Erythroblast (primary cell): ENCODE measurements around the gene AUTS2.

Experiments
- DNase-seq, 2 experiments: peaks; one replicate each; lab custom pipeline; 2025; lab: John Stamatoyannopoulos, UW
- GATA1 ChIP-seq: IDR thresholded peaks from 2 replicates; pipeline ENCODE4 v1.6.1; 2011; ENCODE audit warnings: low read depth, mild to moderate bottlenecking, control low read depth, low read length, moderate library complexity
- POLR2A ChIP-seq: IDR thresholded peaks from 2 replicates; pipeline ENCODE4 v1.6.1; 2011; ENCODE audit warnings: mild to moderate bottlenecking, low read length

Gene AUTS2

GRCh38 chr7:70836946-70837345 lies 1238.7 kb downstream of the AUTS2 start:
- DNase-seq: no peak
- TF ChIP-seq GATA1 (no peak), POLR2A (no peak)

DNA sequence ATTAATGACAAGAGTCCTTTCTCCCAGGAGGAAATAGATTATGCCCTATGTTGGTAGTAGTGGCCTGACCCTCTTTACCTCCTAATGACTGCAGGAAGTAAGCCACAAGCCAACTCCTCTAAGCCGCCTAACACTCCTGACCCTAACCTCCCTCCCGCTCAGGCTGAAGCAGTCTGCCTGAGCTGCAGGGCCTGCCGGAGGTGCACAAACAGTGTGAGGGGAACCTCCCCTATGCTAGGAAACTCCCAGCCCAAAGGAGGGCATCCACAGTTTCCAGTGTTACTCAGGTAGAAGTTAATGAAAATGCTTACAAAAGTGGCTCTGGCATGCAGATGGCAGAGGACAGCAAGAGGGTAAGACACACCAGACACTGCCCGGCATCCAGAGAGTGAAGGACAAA lies 1239.3 kb downstream of the AUTS2 start:
- no peak for TF ChIP-seq GATA1
- no peak for TF ChIP-seq POLR2A
- DNase-seq: no peak

DNA sequence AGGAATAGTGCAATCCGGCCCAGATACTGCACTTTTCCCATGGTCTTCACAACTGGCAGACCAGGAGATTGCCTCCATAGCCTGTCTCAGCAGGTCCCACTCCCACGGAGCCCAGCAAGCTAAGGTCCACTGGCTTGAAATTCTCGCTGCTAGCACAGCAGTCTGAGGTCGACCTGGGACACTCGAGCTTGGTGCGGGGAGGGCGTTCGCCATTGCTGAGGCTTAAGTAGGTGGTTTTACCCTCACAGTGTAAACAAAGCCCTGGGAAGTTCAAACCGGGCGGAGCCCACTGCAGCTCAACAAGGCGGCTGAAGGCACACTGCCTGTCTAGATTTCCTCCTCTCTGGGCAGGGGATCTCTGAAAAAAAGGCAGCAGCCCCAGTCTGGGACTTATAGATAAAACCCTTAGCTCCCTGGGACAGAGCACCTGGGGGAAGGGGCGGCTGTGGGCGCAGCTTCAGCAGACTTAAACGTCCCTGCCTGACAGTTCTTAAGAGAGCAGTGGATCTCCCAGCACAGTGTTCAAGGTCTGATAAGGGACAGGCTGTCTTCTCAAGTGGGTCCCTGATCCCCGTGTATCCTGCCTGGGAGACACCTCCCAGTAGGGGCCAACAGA lies 1240.1 kb downstream of the AUTS2 start:
- DNase-seq: no peak
- TF ChIP-seq GATA1: no peak
- no peak for TF ChIP-seq POLR2A
